Measurements from ENCODE around the gene IDH3A. TPM values are rescaled to one million over a fixed set of nuclear protein-coding genes. Genes with fewer than 3 reads are reported as not detected.

IDH3A gene
- total RNA-seq, 3 donors from 2014 or later, result 169 to 210 (median 187) TPM

GRCh38 chr15:78168608-78169007, 19.4 kb downstream of the IDH3A start:
- no peak overlapping the region for H3K4me3 Mint-ChIP-seq
- no peaks in the 10 kb centered on the region for H3K9me3 Mint-ChIP-seq
- no peaks in the 10 kb centered on the region for H3K27me3 Mint-ChIP-seq (ENCODE audit: low read depth)
- ATAC-seq, result no peak
- H3K4me1 Mint-ChIP-seq (ENCODE audit: low read depth), result peaks cover 20% of the 10 kb centered on the region
- peaks cover 59% of the 10 kb centered on the region for H3K36me3 Mint-ChIP-seq (ENCODE audit: insufficient read depth)
- DNase-seq, result no peak

- Mint-ChIP-seq H3K4me1 (ENCODE audit: low read depth) (peaks cover 34% of the 10 kb centered on the region), H3K27me3 (ENCODE audit: low read depth) (no peaks in the 10 kb centered on the region), H3K4me3 (no peak overlapping the region), H3K9me3 (no peaks in the 10 kb centered on the region), H3K36me3 (ENCODE audit: insufficient read depth) (peaks cover 57% of the 10 kb centered on the region)
- DNase-seq, result no peak
- ATAC-seq, result no peak
These were observed 21.9 kb downstream of the IDH3A start for GRCh38 chr15:78170848-78171773.

GRCh38 chr15:78171864-78172472, 22.8 kb downstream of the IDH3A start:
- no peak for DNase-seq
- H3K27me3 Mint-ChIP-seq (ENCODE audit: low read depth), result no peaks in the 10 kb centered on the region
- H3K9me3 Mint-ChIP-seq, result no peaks in the 10 kb centered on the region
- no peak overlapping the region for H3K4me3 Mint-ChIP-seq
- no peak for ATAC-seq
- H3K4me1 Mint-ChIP-seq (ENCODE audit: low read depth), result peaks cover 34% of the 10 kb centered on the region
- H3K36me3 Mint-ChIP-seq (ENCODE audit: insufficient read depth), result peaks cover 54% of the 10 kb centered on the region

GRCh38 chr15:78174401-78174800, 25.2 kb downstream of the IDH3A start:
- DNase-seq (no peak), ATAC-seq (peak in 1 of 2 donors; percentile 38)
- peaks cover 23% of the 10 kb centered on the region for H3K4me1 Mint-ChIP-seq (ENCODE audit: low read depth)
- H3K9me3 Mint-ChIP-seq, result no peaks in the 10 kb centered on the region
- no peaks in the 10 kb centered on the region for H3K27me3 Mint-ChIP-seq (ENCODE audit: low read depth)
- H3K36me3 Mint-ChIP-seq (ENCODE audit: insufficient read depth), result peaks cover 36% of the 10 kb centered on the region
- no peak overlapping the region for H3K4me3 Mint-ChIP-seq

- no peaks in the 10 kb centered on the region for H3K27me3 Mint-ChIP-seq (ENCODE audit: low read depth)
- H3K9me3 Mint-ChIP-seq, result no peaks in the 10 kb centered on the region
- H3K4me1 Mint-ChIP-seq (ENCODE audit: low read depth), result peaks cover 22% of the 10 kb centered on the region
- H3K36me3 Mint-ChIP-seq (ENCODE audit: insufficient read depth), result peaks cover 30% of the 10 kb centered on the region
- ATAC-seq (no peak), DNase-seq (no peak)
- no peak overlapping the region for H3K4me3 Mint-ChIP-seq
These were observed 26.2 kb downstream of the IDH3A start for GRCh38 chr15:78175330-78175729.

- Mint-ChIP-seq H3K27me3 (ENCODE audit: low read depth) (no peaks in the 10 kb centered on the region), H3K4me1 (ENCODE audit: low read depth) (peaks cover 22% of the 10 kb centered on the region), H3K4me3 (no peak overlapping the region), H3K9me3 (no peaks in the 10 kb centered on the region), H3K36me3 (ENCODE audit: insufficient read depth) (peaks cover 13% of the 10 kb centered on the region)
- ATAC-seq, result no peak
- DNase-seq, result no peak
These were observed 28.3 kb downstream of the IDH3A start for GRCh38 chr15:78177447-78177873.

- Mint-ChIP-seq H3K36me3 (ENCODE audit: insufficient read depth) (peaks cover 8% of the 10 kb centered on the region), H3K4me3 (no peak overlapping the region), H3K4me1 (ENCODE audit: low read depth) (peaks cover 18% of the 10 kb centered on the region), H3K27me3 (ENCODE audit: low read depth) (no peaks in the 10 kb centered on the region), H3K9me3 (no peaks in the 10 kb centered on the region)
- DNase-seq, result no peak
- ATAC-seq, result no peak
These were observed 28.9 kb downstream of the IDH3A start for GRCh38 chr15:78178064-78178463.

GRCh38 chr15:78179286-78179840, 30.2 kb downstream of the IDH3A start:
- ATAC-seq (no peak), DNase-seq (no peak)
- H3K27me3 Mint-ChIP-seq (ENCODE audit: low read depth), result no peaks in the 10 kb centered on the region
- peaks cover 4% of the 10 kb centered on the region for H3K36me3 Mint-ChIP-seq (ENCODE audit: insufficient read depth)
- H3K9me3 Mint-ChIP-seq, result no peaks in the 10 kb centered on the region
- H3K4me1 Mint-ChIP-seq (ENCODE audit: low read depth), result peaks cover 7% of the 10 kb centered on the region
- H3K4me3 Mint-ChIP-seq, result no peak overlapping the region

GRCh38 chr15:78179906-78180305, 30.7 kb downstream of the IDH3A start:
- ATAC-seq, result no peak
- Mint-ChIP-seq H3K9me3 (no peaks in the 10 kb centered on the region), H3K4me3 (no peak overlapping the region), H3K36me3 (ENCODE audit: insufficient read depth) (no peaks in the 10 kb centered on the region), H3K4me1 (ENCODE audit: low read depth) (peaks cover 2% of the 10 kb centered on the region), H3K27me3 (ENCODE audit: low read depth) (no peaks in the 10 kb centered on the region)
- DNase-seq, result no peak

GRCh38 chr15:78182336-78182700, 33.2 kb downstream of the IDH3A start:
- Mint-ChIP-seq H3K4me1 (ENCODE audit: low read depth) (no peaks in the 10 kb centered on the region), H3K9me3 (no peaks in the 10 kb centered on the region), H3K36me3 (ENCODE audit: insufficient read depth) (no peaks in the 10 kb centered on the region), H3K4me3 (no peak overlapping the region), H3K27me3 (ENCODE audit: low read depth) (no peaks in the 10 kb centered on the region)
- ATAC-seq (no peak), DNase-seq (no peak)

GRCh38 chr15:78182821-78183220, 33.7 kb downstream of the IDH3A start:
- Mint-ChIP-seq H3K4me1 (ENCODE audit: low read depth) (no peaks in the 10 kb centered on the region), H3K36me3 (ENCODE audit: insufficient read depth) (no peaks in the 10 kb centered on the region), H3K27me3 (ENCODE audit: low read depth) (no peaks in the 10 kb centered on the region), H3K4me3 (no peak overlapping the region), H3K9me3 (no peaks in the 10 kb centered on the region)
- ATAC-seq (no peak), DNase-seq (no peak)

GRCh38 chr15:78192826-78193594, 43.8 kb downstream of the IDH3A start:
- ATAC-seq, result peak in 1 of 2 donors; percentile 7
- no peak overlapping the region for H3K4me3 Mint-ChIP-seq

GRCh38 chr15:78193731-78194567, 44.8 kb downstream of the IDH3A start:
- DNase-seq, result no peak
- H3K4me3 Mint-ChIP-seq, result no peak overlapping the region
- peaks cover 8% of the 10 kb centered on the region for H3K9me3 Mint-ChIP-seq
- H3K4me1 Mint-ChIP-seq (ENCODE audit: low read depth), result no peaks in the 10 kb centered on the region
- no peaks in the 10 kb centered on the region for H3K36me3 Mint-ChIP-seq (ENCODE audit: insufficient read depth)
- no peak for ATAC-seq
- no peaks in the 10 kb centered on the region for H3K27me3 Mint-ChIP-seq (ENCODE audit: low read depth)

More at GRCh38 chr15:78192826-78193594, 43.8 kb downstream of the IDH3A start:
- DNase-seq, result no peak
- peaks cover 8% of the 10 kb centered on the region for H3K9me3 Mint-ChIP-seq
- H3K27me3 Mint-ChIP-seq (ENCODE audit: low read depth), result no peaks in the 10 kb centered on the region
- no peaks in the 10 kb centered on the region for H3K4me1 Mint-ChIP-seq (ENCODE audit: low read depth)
- H3K36me3 Mint-ChIP-seq (ENCODE audit: insufficient read depth), result no peaks in the 10 kb centered on the region

All from activated T-cell treated with anti-CD3 and anti-CD28 coated beads, Interleukin-2, amount 50 U/mL, for 4 hours (primary cell).